Nephron progenitor cell (in vitro differentiated cells): ENCODE measurements around the gene GAPVD1.
"Not testable (repeated sequence)": the region's sequence is repeated elsewhere in the genome, so short reads cannot be mapped to it uniquely, and the experiment has no call there.

Experiments used
- DNase-seq: peaks from one replicate; pipeline ENCODE4 v3.0.0; 2021
- H3K27ac Mint-ChIP-seq: 2 replicates; pipeline ENCODE4 v1.8.0; 2021; ENCODE audit warnings: mild to moderate bottlenecking, moderate library complexity, mixed read lengths
- H3K27me3 Mint-ChIP-seq: 2 replicates; pipeline ENCODE4 v1.8.0; 2021; ENCODE audit warnings: mild to moderate bottlenecking, low read depth, mixed read lengths; ENCODE audit not compliant: poor library complexity
- H3K36me3 Mint-ChIP-seq: 2 replicates; pipeline ENCODE4 v1.8.0; 2021; ENCODE audit warnings: low read depth, mixed read lengths
- H3K4me1 Mint-ChIP-seq: 2 replicates; pipeline ENCODE4 v1.8.0; 2021; ENCODE audit warnings: mixed read lengths
- H3K4me3 Mint-ChIP-seq: 2 replicates; pipeline ENCODE4 v1.8.0; 2021; ENCODE audit warnings: mild to moderate bottlenecking, moderate library complexity, mixed read lengths
- H3K9me3 Mint-ChIP-seq: 2 replicates; pipeline ENCODE4 v1.8.0; 2021; ENCODE audit warnings: mild to moderate bottlenecking, moderate library complexity, mixed read lengths
- TF ChIP-seq, protein P1 (sequence below): fragments of 200-600 bp; sonication (generic); IDR thresholded peaks from 2 replicates; pipeline ENCODE4 v1.5.0; 2021; ENCODE audit warnings: antibody characterized with exemption

GAPVD1 gene

DNA sequence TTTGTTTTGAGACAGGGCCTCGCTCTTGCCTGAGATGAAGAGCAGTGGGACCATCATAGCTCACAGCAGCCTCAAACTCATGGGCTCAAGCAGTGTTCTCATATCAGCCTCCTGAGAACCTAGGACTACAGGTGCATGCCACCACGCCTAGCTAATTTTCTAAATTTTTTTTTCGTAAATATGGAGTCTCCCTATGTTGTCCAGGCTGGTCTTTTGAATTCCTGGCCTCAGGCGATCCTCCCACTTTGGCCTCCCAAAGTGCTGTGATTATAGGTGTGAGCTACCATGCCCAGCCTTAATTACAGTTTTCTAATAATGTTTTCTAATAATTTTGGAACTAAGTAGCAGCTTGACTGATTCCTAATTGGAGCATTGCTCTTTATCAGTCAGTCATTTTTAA, 15.1 kb downstream of the GAPVD1 start:
- peaks cover 31% of the 10 kb centered on the region for H3K36me3 Mint-ChIP-seq
- no peaks in the 10 kb centered on the region for H3K27me3 Mint-ChIP-seq
- H3K4me3 Mint-ChIP-seq: no peak overlapping the region
- no peak for DNase-seq
- no peaks in the 10 kb centered on the region for H3K9me3 Mint-ChIP-seq
- no peak overlapping the region for H3K27ac Mint-ChIP-seq
- H3K4me1 Mint-ChIP-seq: no peaks in the 10 kb centered on the region
- TF ChIP-seq, protein P1, sequence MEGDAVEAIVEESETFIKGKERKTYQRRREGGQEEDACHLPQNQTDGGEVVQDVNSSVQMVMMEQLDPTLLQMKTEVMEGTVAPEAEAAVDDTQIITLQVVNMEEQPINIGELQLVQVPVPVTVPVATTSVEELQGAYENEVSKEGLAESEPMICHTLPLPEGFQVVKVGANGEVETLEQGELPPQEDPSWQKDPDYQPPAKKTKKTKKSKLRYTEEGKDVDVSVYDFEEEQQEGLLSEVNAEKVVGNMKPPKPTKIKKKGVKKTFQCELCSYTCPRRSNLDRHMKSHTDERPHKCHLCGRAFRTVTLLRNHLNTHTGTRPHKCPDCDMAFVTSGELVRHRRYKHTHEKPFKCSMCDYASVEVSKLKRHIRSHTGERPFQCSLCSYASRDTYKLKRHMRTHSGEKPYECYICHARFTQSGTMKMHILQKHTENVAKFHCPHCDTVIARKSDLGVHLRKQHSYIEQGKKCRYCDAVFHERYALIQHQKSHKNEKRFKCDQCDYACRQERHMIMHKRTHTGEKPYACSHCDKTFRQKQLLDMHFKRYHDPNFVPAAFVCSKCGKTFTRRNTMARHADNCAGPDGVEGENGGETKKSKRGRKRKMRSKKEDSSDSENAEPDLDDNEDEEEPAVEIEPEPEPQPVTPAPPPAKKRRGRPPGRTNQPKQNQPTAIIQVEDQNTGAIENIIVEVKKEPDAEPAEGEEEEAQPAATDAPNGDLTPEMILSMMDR: no peak

DNA sequence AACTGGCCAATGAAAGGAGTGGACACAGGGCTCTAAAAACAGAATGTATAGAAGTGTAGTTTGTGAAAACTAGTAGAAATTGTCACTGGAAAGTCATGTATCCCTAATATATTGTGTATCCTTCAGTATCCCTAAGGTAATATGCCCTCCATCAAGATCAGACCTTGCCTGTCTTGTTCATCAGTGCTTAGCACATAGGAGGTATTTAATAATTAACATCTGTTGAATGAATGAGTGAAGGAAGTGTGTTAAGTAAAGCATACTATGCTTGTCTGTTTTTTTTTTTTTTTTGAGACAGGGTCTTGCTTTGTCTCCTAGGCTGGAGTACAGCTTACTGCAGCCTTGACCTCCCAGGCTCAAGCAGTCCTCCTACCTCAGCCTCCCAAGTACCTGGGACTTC, 15.8 kb downstream of the GAPVD1 start:
- Mint-ChIP-seq H3K27me3 (no peaks in the 10 kb centered on the region), H3K9me3 (no peaks in the 10 kb centered on the region), H3K4me1 (no peaks in the 10 kb centered on the region), H3K36me3 (peaks cover 27% of the 10 kb centered on the region), H3K27ac (no peak overlapping the region), H3K4me3 (no peak overlapping the region)
- TF ChIP-seq, protein P1: no peak
- no peak for DNase-seq

- TF ChIP-seq, protein P1: no peak
- DNase-seq: no peak
- no peaks in the 10 kb centered on the region for H3K27me3 Mint-ChIP-seq
- H3K4me1 Mint-ChIP-seq: no peaks in the 10 kb centered on the region
- no peak overlapping the region for H3K27ac Mint-ChIP-seq
- H3K4me3 Mint-ChIP-seq: no peak overlapping the region
- H3K9me3 Mint-ChIP-seq: no peaks in the 10 kb centered on the region
- H3K36me3 Mint-ChIP-seq: peaks cover 22% of the 10 kb centered on the region
Observed at GRCh38 chr9:125280945-125281344, 19.3 kb downstream of the GAPVD1 start.

DNA sequence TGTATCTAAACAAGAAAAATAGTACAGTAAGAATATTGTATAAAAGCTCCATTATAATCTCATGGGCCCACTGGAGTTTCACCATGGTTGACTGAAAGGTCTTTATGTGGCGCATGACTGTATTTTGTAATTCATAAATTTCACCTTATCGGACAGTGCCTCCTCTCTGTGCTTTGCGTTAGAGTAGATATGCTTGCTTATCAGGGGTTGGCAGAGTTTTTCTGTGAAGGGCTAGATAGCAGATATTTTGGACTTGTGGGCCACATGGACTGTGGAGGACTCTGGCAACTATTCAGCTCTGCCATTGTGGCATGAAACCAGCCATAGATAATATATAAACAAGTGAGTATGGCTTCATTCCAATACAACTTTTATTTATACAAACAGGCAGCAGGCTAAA, 23.2 kb downstream of the GAPVD1 start:
- Mint-ChIP-seq H3K4me3 (no peak overlapping the region), H3K27ac (no peak overlapping the region), H3K4me1 (no peaks in the 10 kb centered on the region), H3K27me3 (no peaks in the 10 kb centered on the region), H3K9me3 (no peaks in the 10 kb centered on the region), H3K36me3 (peaks cover 7% of the 10 kb centered on the region)
- TF ChIP-seq, protein P1: no peak
- no peak for DNase-seq

DNA sequence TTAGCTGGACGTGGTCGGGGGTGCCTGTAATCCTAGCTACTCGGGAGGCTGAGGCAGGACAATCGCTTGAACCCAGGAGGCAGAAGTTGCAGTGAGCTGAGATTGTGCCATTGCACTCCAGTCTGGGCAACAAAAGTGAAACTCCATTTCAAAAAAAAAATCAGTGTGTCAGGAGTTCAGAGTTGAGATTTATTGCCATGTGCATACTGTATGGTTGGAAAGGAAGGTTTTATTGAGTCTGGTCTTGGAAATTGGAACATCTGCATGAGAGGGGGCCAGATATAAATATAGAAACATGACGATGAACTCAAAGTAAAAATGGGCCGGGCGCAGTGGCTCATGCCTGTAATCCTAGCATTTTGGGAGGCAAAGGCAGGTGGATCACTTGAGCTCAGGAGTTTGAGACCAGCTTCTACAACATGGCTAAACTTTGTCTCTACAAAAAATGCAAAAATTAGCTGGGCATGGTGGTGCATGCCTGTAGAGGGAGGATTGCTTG, 25.4 kb downstream of the GAPVD1 start:
- not testable (repeated sequence) for H3K36me3 Mint-ChIP-seq, H3K4me3 Mint-ChIP-seq, H3K27ac Mint-ChIP-seq, H3K4me1 Mint-ChIP-seq, DNase-seq, H3K27me3 Mint-ChIP-seq, H3K9me3 Mint-ChIP-seq

DNA sequence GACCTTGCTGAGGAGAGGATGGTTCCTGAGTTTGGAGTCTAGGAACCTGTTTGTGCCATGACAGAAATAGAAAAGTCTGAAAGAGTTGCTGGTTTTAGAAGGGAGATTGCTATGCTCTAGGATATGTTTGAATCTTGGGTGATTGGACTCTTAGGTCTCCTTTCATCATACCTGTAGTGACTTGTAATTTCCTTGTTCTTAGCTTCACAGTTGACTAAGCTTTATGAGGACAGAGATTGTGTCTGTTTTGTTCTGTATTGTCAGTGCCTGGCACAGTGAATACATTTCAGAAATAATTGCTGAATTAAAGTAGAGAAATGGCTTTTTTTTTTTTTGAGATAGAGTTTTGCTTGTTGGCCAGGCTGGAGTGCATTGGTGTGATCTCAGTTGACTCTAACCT, 31.5 kb downstream of the GAPVD1 start:
- no peaks in the 10 kb centered on the region for H3K9me3 Mint-ChIP-seq
- DNase-seq: no peak
- H3K27me3 Mint-ChIP-seq: no peaks in the 10 kb centered on the region
- H3K36me3 Mint-ChIP-seq: no peaks in the 10 kb centered on the region
- no peak overlapping the region for H3K27ac Mint-ChIP-seq
- no peaks in the 10 kb centered on the region for H3K4me1 Mint-ChIP-seq
- H3K4me3 Mint-ChIP-seq: no peak overlapping the region
- TF ChIP-seq, protein P1: no peak
